Cardiac muscle cell (in vitro differentiated cells and primary cell): ENCODE measurements around the gene CERS1. TPM values are rescaled to one million over a fixed set of nuclear protein-coding genes. Genes with fewer than 3 reads are reported as not detected.

Source experiments
- DNase-seq, 2 donors: peaks; one replicate each; pipeline versions ENCODE4 v3.0.0 to v3.0.0-alpha.2; 2010 to 2017; ENCODE audit warnings: low read depth in 1 of 2, low spot score in 1 of 2
- H3K27ac ChIP-seq: fragments of 200-600 bp; sonication (generic); 2 replicates; pipeline ENCODE4 v1.5.1; 2016
- H3K27me3 ChIP-seq: fragments of 200-600 bp; sonication (generic); 2 replicates; pipeline ENCODE4 v1.6.0; 2016; ENCODE audit warnings: control low read depth
- H3K36me3 ChIP-seq: fragments of 200-600 bp; sonication (generic); 2 replicates; pipeline ENCODE4 v1.5.1; 2016; ENCODE audit warnings: control low read depth
- H3K4me1 ChIP-seq: fragments of 200-600 bp; sonication (generic); 2 replicates; pipeline ENCODE4 v1.8.1; 2017; ENCODE audit warnings: low read depth, mild to moderate bottlenecking, mixed run types
- H3K4me3 ChIP-seq: fragments of 200-600 bp; sonication (generic); 2 replicates; pipeline ENCODE4 v1.5.1; 2016; ENCODE audit warnings: mild to moderate bottlenecking
- H3K9me3 ChIP-seq: fragments of 200-600 bp; sonication (generic); 2 replicates; pipeline ENCODE4 v1.5.1; 2017; ENCODE audit warnings: low read depth, mild to moderate bottlenecking, control low read depth
- polyA plus RNA-seq: library from polyadenylated mRNA; unstranded; fragments of >200 nt; fragmentation: Nextera tagmentation; extraction: Ambion mirVana; gene quantifications from 2 replicates; pipeline ENCODE4 v1.2.1, GENCODE V29; 2016
- total RNA-seq: library from RNA; depleted of rRNA; stranded (reverse); fragments of >200 nt; gene quantifications from 2 replicates; pipeline ENCODE4 v1.2.3, GENCODE V29; 2016
- TF ChIP-seq, protein P1 (sequence below): IDR thresholded peaks from 2 replicates; pipeline ENCODE4 v1.5.1; 2012; ENCODE audit warnings: low read depth, mild to moderate bottlenecking, low read length

Gene CERS1
- total and polyA plus RNA-seq, 2 experiments from 2014 or later = 15.2 to 29.3 TPM

DNA sequence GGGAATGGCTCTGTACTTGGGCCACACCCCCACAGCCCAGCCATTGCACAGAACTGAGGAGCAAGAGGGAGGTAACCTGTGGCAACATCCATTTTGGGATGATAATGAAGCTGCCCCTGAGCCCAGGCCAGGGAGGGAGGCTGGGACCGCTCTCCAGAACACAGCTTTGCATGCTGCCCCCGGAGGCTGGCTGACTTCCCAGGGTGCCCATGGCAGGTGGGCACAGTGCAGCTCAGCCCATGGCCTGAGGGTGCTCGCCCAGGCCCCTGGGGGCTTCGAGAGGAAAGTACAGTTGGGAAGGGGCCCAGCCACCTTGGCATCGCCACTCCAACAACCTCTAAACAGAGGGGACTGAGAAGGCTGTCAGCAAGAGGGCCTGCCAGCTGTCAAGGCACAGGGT, 17.5 kb upstream of the CERS1 start:
- no peak for DNase-seq
- TF ChIP-seq, protein P1, sequence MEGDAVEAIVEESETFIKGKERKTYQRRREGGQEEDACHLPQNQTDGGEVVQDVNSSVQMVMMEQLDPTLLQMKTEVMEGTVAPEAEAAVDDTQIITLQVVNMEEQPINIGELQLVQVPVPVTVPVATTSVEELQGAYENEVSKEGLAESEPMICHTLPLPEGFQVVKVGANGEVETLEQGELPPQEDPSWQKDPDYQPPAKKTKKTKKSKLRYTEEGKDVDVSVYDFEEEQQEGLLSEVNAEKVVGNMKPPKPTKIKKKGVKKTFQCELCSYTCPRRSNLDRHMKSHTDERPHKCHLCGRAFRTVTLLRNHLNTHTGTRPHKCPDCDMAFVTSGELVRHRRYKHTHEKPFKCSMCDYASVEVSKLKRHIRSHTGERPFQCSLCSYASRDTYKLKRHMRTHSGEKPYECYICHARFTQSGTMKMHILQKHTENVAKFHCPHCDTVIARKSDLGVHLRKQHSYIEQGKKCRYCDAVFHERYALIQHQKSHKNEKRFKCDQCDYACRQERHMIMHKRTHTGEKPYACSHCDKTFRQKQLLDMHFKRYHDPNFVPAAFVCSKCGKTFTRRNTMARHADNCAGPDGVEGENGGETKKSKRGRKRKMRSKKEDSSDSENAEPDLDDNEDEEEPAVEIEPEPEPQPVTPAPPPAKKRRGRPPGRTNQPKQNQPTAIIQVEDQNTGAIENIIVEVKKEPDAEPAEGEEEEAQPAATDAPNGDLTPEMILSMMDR = no peak
- no peaks in the 10 kb centered on the region for H3K36me3 ChIP-seq

DNA sequence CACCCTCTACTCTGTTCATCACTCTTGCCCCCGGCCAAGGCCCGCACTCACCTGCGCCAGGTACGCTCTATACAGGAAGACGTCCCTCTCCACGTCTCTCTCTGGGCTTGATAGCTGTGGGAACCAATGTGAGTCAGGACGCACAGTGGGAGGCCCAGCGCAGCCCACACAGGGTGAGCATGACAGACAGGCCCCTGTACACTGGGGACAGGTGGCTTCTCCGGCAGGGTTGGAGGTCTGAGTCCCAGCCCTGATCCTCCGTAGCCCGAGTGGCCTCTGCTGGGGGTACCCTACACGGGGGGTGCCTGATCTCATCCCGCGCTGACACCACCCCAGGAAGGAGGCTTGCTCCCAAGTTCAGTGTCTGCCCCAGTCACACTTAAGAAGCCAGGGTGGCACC, 17.0 kb upstream of the CERS1 start:
- no peaks in the 10 kb centered on the region for H3K27me3 ChIP-seq
- TF ChIP-seq, protein P1 = no peak
- no peaks in the 10 kb centered on the region for H3K9me3 ChIP-seq
- H3K36me3 ChIP-seq = no peaks in the 10 kb centered on the region
- no peak overlapping the region for H3K4me3 ChIP-seq
- no peak overlapping the region for H3K27ac ChIP-seq
- no peak for DNase-seq
- no peaks in the 10 kb centered on the region for H3K4me1 ChIP-seq

More for the DNA sequence above, 17.5 kb upstream of the CERS1 start:
- Histone ChIP-seq H3K4me3 (no peak overlapping the region), H3K27me3 (no peaks in the 10 kb centered on the region), H3K4me1 (peaks cover 4% of the 10 kb centered on the region), H3K9me3 (no peaks in the 10 kb centered on the region), H3K27ac (no peak overlapping the region)

DNA sequence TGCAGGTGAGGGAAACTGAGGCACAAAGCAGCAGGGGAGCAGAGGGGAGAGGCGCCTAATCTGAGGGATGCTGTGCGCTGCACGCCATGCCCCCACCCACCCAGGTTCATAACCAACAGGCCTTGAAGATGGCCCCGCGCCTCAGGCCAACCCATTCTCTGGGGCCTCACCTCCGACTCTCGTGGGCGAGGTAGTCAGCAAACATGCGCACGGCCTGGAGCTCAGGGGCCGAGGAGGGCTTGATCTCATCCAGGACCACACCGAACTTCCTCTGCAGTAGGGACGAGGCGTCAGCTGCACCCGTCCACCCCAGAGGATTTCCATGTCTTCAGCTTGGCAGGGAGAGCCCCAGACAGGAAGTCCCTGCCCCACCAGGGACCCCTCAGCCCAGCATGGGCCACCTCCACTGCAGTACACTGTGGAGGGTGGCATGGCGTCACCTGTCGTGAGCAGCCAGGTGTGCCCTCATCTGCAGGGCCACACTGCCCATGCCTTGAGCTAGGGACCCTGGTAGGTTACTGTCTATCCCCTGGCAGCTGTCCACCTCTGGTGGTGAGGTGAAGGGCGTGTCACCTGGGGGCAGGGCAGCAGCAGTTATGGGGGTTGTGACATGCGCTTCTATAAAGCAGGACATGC, 15.0 kb upstream of the CERS1 start:
- H3K27me3 ChIP-seq = no peaks in the 10 kb centered on the region
- H3K9me3 ChIP-seq = no peaks in the 10 kb centered on the region
- no peaks in the 10 kb centered on the region for H3K4me1 ChIP-seq
- no peak overlapping the region for H3K27ac ChIP-seq
- DNase-seq = no peak
- no peak overlapping the region for H3K4me3 ChIP-seq
- H3K36me3 ChIP-seq = peaks cover 3% of the 10 kb centered on the region
- TF ChIP-seq, protein P1 = no peak

DNA sequence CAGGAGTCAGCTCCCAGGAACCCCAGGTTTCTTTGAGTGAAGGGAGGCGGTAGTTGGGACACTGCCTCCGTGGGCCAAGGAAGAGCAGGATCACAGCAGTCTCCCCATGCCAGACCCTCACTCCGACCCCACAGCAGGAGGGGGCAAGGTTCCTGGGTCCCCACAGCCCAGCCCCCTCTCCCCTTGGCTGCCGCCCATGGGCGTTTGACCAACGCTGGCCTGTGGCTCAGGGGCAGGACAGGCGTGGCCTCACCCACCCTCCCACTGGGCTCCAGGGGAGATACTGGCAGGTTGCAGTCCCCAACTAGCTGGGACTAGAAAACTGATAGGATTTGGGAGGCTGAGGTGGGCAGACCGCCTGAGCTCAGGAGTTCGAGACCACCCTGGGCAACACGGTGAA, 14.1 kb upstream of the CERS1 start:
- Histone ChIP-seq H3K4me1 (no peaks in the 10 kb centered on the region), H3K9me3 (no peaks in the 10 kb centered on the region), H3K27me3 (no peaks in the 10 kb centered on the region), H3K27ac (no peak overlapping the region), H3K36me3 (peaks cover 3% of the 10 kb centered on the region), H3K4me3 (no peak overlapping the region)
- DNase-seq = no peak
- TF ChIP-seq, protein P1 = no peak

DNA sequence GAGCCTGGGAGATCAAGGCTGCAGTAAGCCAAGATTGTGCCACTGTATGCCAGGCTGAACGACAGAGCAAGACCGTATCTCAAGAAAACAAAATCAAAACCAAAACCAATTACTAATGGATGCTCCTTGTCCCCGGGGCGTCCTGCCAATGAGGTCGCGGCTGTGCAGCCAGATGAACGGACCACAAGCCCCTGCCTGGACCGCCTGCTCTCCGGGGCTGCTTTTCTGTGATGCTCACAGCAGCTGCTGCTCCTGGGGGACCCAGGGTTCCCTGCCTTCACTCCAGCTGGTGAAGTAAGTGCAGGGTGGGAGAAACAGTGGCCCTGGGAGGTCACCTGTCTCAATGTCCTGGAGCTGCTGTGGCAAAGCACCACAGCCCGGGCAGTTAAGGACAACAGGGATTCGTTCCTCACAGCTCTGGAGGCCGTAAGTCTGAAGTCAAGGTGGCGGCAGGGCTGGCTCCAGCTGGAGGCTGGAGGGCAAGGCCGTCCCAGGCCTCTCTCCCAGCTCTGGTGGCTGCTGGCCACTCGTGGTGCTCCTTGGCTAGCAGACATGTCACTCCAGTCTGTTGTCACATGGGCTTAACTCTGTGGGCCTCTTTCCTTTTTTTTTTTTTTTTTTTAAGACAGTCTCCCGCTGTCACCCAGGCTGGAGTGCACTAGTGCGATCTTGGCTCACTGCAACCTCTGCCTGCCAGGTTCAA, 13.1 kb upstream of the CERS1 start:
- Histone ChIP-seq H3K27ac (no peak overlapping the region), H3K4me1 (no peaks in the 10 kb centered on the region), H3K36me3 (peaks cover 3% of the 10 kb centered on the region), H3K9me3 (no peaks in the 10 kb centered on the region), H3K4me3 (no peak overlapping the region), H3K27me3 (no peaks in the 10 kb centered on the region)
- DNase-seq = no peak
- TF ChIP-seq, protein P1 = no peak
